GM08714 (cell line): ENCODE data around the gene P2RX5.

Experiments used
- H3K4me3 ChIP-seq: fragments of 200-500 bp; sonication (Bioruptor generic); 2 replicates; pipeline ENCODE4 v1.5.1; 2014; ENCODE audit warnings: mild to moderate bottlenecking, low read length, inconsistent platforms
- ZNF274 ChIP-seq: IDR thresholded peaks from 2 replicates; pipeline ENCODE4 v1.6.1; 2012; ENCODE audit warnings: mild to moderate bottlenecking, low read depth, low read length

P2RX5 gene

GRCh38 chr17:3660311-3660891, 35.6 kb downstream of the P2RX5 start:
- TF ChIP-seq ZNF274, result no peak
- no peak overlapping the region for H3K4me3 ChIP-seq

GRCh38 chr17:3659541-3660111, 36.3 kb downstream of the P2RX5 start:
- TF ChIP-seq ZNF274, result no peak
- no peak overlapping the region for H3K4me3 ChIP-seq

GRCh38 chr17:3658784-3659449, 37.0 kb downstream of the P2RX5 start:
- no peak for TF ChIP-seq ZNF274

GRCh38 chr17:3657874-3658783, 37.8 kb downstream of the P2RX5 start:
- TF ChIP-seq ZNF274, result no peak
- H3K4me3 ChIP-seq, result no peak overlapping the region

More at GRCh38 chr17:3658784-3659449, 37.0 kb downstream of the P2RX5 start:
- no peak overlapping the region for H3K4me3 ChIP-seq

- H3K4me3 ChIP-seq, result no peak overlapping the region
- no peak for TF ChIP-seq ZNF274
These were observed 38.4 kb downstream of the P2RX5 start for GRCh38 chr17:3657588-3657869.

- H3K4me3 ChIP-seq, result no peak overlapping the region
- no peak for TF ChIP-seq ZNF274
These were observed 39.0 kb downstream of the P2RX5 start for GRCh38 chr17:3656755-3657587.

- no peak for TF ChIP-seq ZNF274
These were observed 39.6 kb downstream of the P2RX5 start for GRCh38 chr17:3656353-3656752.

GRCh38 chr17:3655766-3656165, 40.2 kb downstream of the P2RX5 start:
- TF ChIP-seq ZNF274, result no peak
- no peak overlapping the region for H3K4me3 ChIP-seq

More at GRCh38 chr17:3656353-3656752, 39.6 kb downstream of the P2RX5 start:
- H3K4me3 ChIP-seq, result no peak overlapping the region

- no peak overlapping the region for H3K4me3 ChIP-seq
These were observed 48.0 kb downstream of the P2RX5 start for GRCh38 chr17:3647769-3648555.

GRCh38 chr17:3647251-3647650, 48.7 kb downstream of the P2RX5 start:
- no peak overlapping the region for H3K4me3 ChIP-seq
- TF ChIP-seq ZNF274, result no peak

More at GRCh38 chr17:3647769-3648555, 48.0 kb downstream of the P2RX5 start:
- TF ChIP-seq ZNF274, result no peak

- no peak overlapping the region for H3K4me3 ChIP-seq
- TF ChIP-seq ZNF274, result no peak
These were observed 50.6 kb downstream of the P2RX5 start for GRCh38 chr17:3645310-3645709.

- H3K4me3 ChIP-seq, result no peak overlapping the region
- TF ChIP-seq ZNF274, result no peak
These were observed 52.0 kb downstream of the P2RX5 start for GRCh38 chr17:3643889-3644349.
